Measurements from ENCODE around the gene TTC28.

TTC28 gene

GRCh38 chr22:28019881-28020861 is 659.5 kb downstream of the TTC28 start:
- Histone ChIP-seq H3K36me3 (ENCODE audit: control insufficient read depth, insufficient read depth, low read length) (no peaks in the 10 kb centered on the region), H2AK5ac (ENCODE audit: low read length) (no peak overlapping the region), H4K8ac (ENCODE audit: low read depth, low read length) (no peak overlapping the region), H3K23ac (ENCODE audit: low read length) (no peak overlapping the region), H3K27me3 (ENCODE audit: insufficient read depth, low read length, poor library complexity) (no peaks in the 10 kb centered on the region), H3K56ac (ENCODE audit: low read length) (no peak overlapping the region), H3K79me1 (ENCODE audit: low read length) (no peaks in the 10 kb centered on the region), H3K79me2 (ENCODE audit: control insufficient read depth, insufficient read depth, low read length) (no peaks in the 10 kb centered on the region), H4K5ac (ENCODE audit: low read length) (no peak overlapping the region), H3K4me2 (ENCODE audit: low read length) (no peak overlapping the region), H3K18ac (ENCODE audit: low read length) (no peak overlapping the region), H3K9ac (ENCODE audit: low read length) (no peak overlapping the region), H2BK5ac (ENCODE audit: low read length) (no peak overlapping the region), H3K27ac (ENCODE audit: low read depth, low read length) (no peak overlapping the region), H3K4ac (ENCODE audit: low read depth, low read length) (no peak overlapping the region), H2BK120ac (ENCODE audit: low read depth, low read length) (no peak overlapping the region), H3K4me1 (ENCODE audit: control insufficient read depth, low read depth, low read length) (no peaks in the 10 kb centered on the region), H2BK15ac (replicated peaks; ENCODE audit: low read depth) (no peak overlapping the region), H3K4me3 (ENCODE audit: low read length) (no peak overlapping the region)
- no CpG with 5 or more reads among the region's 20 CpGs for WGBS (ENCODE audit: extremely low coverage, insufficient coverage, low lambda C conversion rate)
- DNase-seq = peak; percentile 80

GRCh38 chr22:28019360-28019759 is 660.3 kb downstream of the TTC28 start:
- no CpG with 5 or more reads among the region's 8 CpGs for WGBS (ENCODE audit: extremely low coverage, insufficient coverage, low lambda C conversion rate)
- H2BK120ac ChIP-seq (ENCODE audit: low read depth, low read length) = no peak overlapping the region
- no peak overlapping the region for H2BK5ac ChIP-seq (ENCODE audit: low read length)
- no peak overlapping the region for H3K56ac ChIP-seq (ENCODE audit: low read length)
- H3K4ac ChIP-seq (ENCODE audit: low read depth, low read length) = no peak overlapping the region
- no peaks in the 10 kb centered on the region for H3K36me3 ChIP-seq (ENCODE audit: control insufficient read depth, insufficient read depth, low read length)
- no peak overlapping the region for H3K9ac ChIP-seq (ENCODE audit: low read length)
- no peak overlapping the region for H2AK5ac ChIP-seq (ENCODE audit: low read length)
- H3K79me1 ChIP-seq (ENCODE audit: low read length) = no peaks in the 10 kb centered on the region
- no peak overlapping the region for H3K18ac ChIP-seq (ENCODE audit: low read length)
- H3K79me2 ChIP-seq (ENCODE audit: control insufficient read depth, insufficient read depth, low read length) = no peaks in the 10 kb centered on the region
- H3K4me3 ChIP-seq (ENCODE audit: low read length) = no peak overlapping the region
- no peak overlapping the region for H3K27ac ChIP-seq (ENCODE audit: low read depth, low read length)
- no peak overlapping the region for H4K5ac ChIP-seq (ENCODE audit: low read length)
- H3K4me1 ChIP-seq (ENCODE audit: control insufficient read depth, low read depth, low read length) = no peaks in the 10 kb centered on the region
- no peak overlapping the region for H2BK15ac ChIP-seq (replicated peaks; ENCODE audit: low read depth)
- DNase-seq = no peak
- no peak overlapping the region for H3K23ac ChIP-seq (ENCODE audit: low read length)
- H3K4me2 ChIP-seq (ENCODE audit: low read length) = no peak overlapping the region
- H3K27me3 ChIP-seq (ENCODE audit: insufficient read depth, low read length, poor library complexity) = no peaks in the 10 kb centered on the region
- H4K8ac ChIP-seq (ENCODE audit: low read depth, low read length) = no peak overlapping the region

GRCh38 chr22:28018461-28018927 is 661.1 kb downstream of the TTC28 start:
- DNase-seq = no peak
- Histone ChIP-seq H2BK120ac (ENCODE audit: low read depth, low read length) (no peak overlapping the region), H3K27me3 (ENCODE audit: insufficient read depth, low read length, poor library complexity) (no peaks in the 10 kb centered on the region), H3K56ac (ENCODE audit: low read length) (no peak overlapping the region), H2BK15ac (replicated peaks; ENCODE audit: low read depth) (no peak overlapping the region), H3K4ac (ENCODE audit: low read depth, low read length) (no peak overlapping the region), H3K4me1 (ENCODE audit: control insufficient read depth, low read depth, low read length) (no peaks in the 10 kb centered on the region), H2AK5ac (ENCODE audit: low read length) (no peak overlapping the region), H3K36me3 (ENCODE audit: control insufficient read depth, insufficient read depth, low read length) (no peaks in the 10 kb centered on the region), H4K8ac (ENCODE audit: low read depth, low read length) (no peak overlapping the region), H3K79me1 (ENCODE audit: low read length) (no peaks in the 10 kb centered on the region), H4K5ac (ENCODE audit: low read length) (no peak overlapping the region), H3K4me2 (ENCODE audit: low read length) (no peak overlapping the region), H3K18ac (ENCODE audit: low read length) (no peak overlapping the region), H3K23ac (ENCODE audit: low read length) (no peak overlapping the region), H3K79me2 (ENCODE audit: control insufficient read depth, insufficient read depth, low read length) (no peaks in the 10 kb centered on the region), H2BK5ac (ENCODE audit: low read length) (no peak overlapping the region), H3K27ac (ENCODE audit: low read depth, low read length) (no peak overlapping the region), H3K4me3 (ENCODE audit: low read length) (no peak overlapping the region), H3K9ac (ENCODE audit: low read length) (no peak overlapping the region)
- no CpG with 5 or more reads among the region's 8 CpGs for WGBS (ENCODE audit: extremely low coverage, insufficient coverage, low lambda C conversion rate)

- Histone ChIP-seq H3K27ac (ENCODE audit: low read depth, low read length) (no peak overlapping the region), H4K5ac (ENCODE audit: low read length) (no peak overlapping the region), H2BK5ac (ENCODE audit: low read length) (no peak overlapping the region), H4K8ac (ENCODE audit: low read depth, low read length) (no peak overlapping the region), H3K4ac (ENCODE audit: low read depth, low read length) (no peak overlapping the region), H3K4me3 (ENCODE audit: low read length) (no peak overlapping the region), H3K56ac (ENCODE audit: low read length) (no peak overlapping the region), H3K79me2 (ENCODE audit: control insufficient read depth, insufficient read depth, low read length) (no peaks in the 10 kb centered on the region), H3K4me1 (ENCODE audit: control insufficient read depth, low read depth, low read length) (no peaks in the 10 kb centered on the region), H3K23ac (ENCODE audit: low read length) (no peak overlapping the region), H3K27me3 (ENCODE audit: insufficient read depth, low read length, poor library complexity) (no peaks in the 10 kb centered on the region), H3K9ac (ENCODE audit: low read length) (no peak overlapping the region), H2BK15ac (replicated peaks; ENCODE audit: low read depth) (no peak overlapping the region), H3K18ac (ENCODE audit: low read length) (no peak overlapping the region), H2AK5ac (ENCODE audit: low read length) (no peak overlapping the region), H3K36me3 (ENCODE audit: control insufficient read depth, insufficient read depth, low read length) (no peaks in the 10 kb centered on the region), H2BK120ac (ENCODE audit: low read depth, low read length) (no peak overlapping the region), H3K79me1 (ENCODE audit: low read length) (no peaks in the 10 kb centered on the region), H3K4me2 (ENCODE audit: low read length) (no peak overlapping the region)
- WGBS (ENCODE audit: extremely low coverage, insufficient coverage, low lambda C conversion rate) = no CpG with 5 or more reads among the region's 4 CpGs
- no peak for DNase-seq
Observed at GRCh38 chr22:28017859-28018258, 661.8 kb downstream of the TTC28 start.

GRCh38 chr22:28017558-28017820 is 662.2 kb downstream of the TTC28 start:
- Histone ChIP-seq H3K36me3 (ENCODE audit: control insufficient read depth, insufficient read depth, low read length) (no peaks in the 10 kb centered on the region), H3K23ac (ENCODE audit: low read length) (no peak overlapping the region), H3K79me2 (ENCODE audit: control insufficient read depth, insufficient read depth, low read length) (no peaks in the 10 kb centered on the region), H3K27ac (ENCODE audit: low read depth, low read length) (no peak overlapping the region), H3K4me2 (ENCODE audit: low read length) (no peak overlapping the region), H2BK5ac (ENCODE audit: low read length) (no peak overlapping the region), H3K56ac (ENCODE audit: low read length) (no peak overlapping the region), H2BK15ac (replicated peaks; ENCODE audit: low read depth) (no peak overlapping the region), H4K5ac (ENCODE audit: low read length) (no peak overlapping the region), H3K79me1 (ENCODE audit: low read length) (no peaks in the 10 kb centered on the region), H3K4ac (ENCODE audit: low read depth, low read length) (no peak overlapping the region), H3K27me3 (ENCODE audit: insufficient read depth, low read length, poor library complexity) (no peaks in the 10 kb centered on the region), H3K9ac (ENCODE audit: low read length) (no peak overlapping the region), H3K4me1 (ENCODE audit: control insufficient read depth, low read depth, low read length) (no peaks in the 10 kb centered on the region), H3K4me3 (ENCODE audit: low read length) (no peak overlapping the region), H4K8ac (ENCODE audit: low read depth, low read length) (no peak overlapping the region), H2AK5ac (ENCODE audit: low read length) (no peak overlapping the region), H2BK120ac (ENCODE audit: low read depth, low read length) (no peak overlapping the region), H3K18ac (ENCODE audit: low read length) (no peak overlapping the region)
- no peak for DNase-seq
- WGBS (ENCODE audit: extremely low coverage, insufficient coverage, low lambda C conversion rate) = no CpG with 5 or more reads among the region's 2 CpGs

Data from mesendoderm (in vitro differentiated cells).